H1 (cell line): ENCODE data around the gene BRINP3. TPM values are rescaled to one million over a fixed set of nuclear protein-coding genes. Genes with fewer than 3 reads are reported as not detected.

Experiments used
- CTCF ChIA-PET: fragments of 300-600 bp; sonication (Branson Sonifier 250); formaldehyde crosslinking; loops from one replicate; lab custom pipeline; 2021; ENCODE audit not compliant: partially characterized antibody; lab: Charles Lee
- POLR2A ChIA-PET: fragments of 300-600 bp; sonication (Branson Sonifier 250); formaldehyde crosslinking; loops from one replicate; lab custom pipeline; 2021; ENCODE audit warnings: inconsistent platforms; ENCODE audit not compliant: partially characterized antibody; lab: Charles Lee
- DNase-seq, 2 experiments: peaks; one replicate each; pipeline versions ENCODE4 v3.0.0 to v3.0.0-alpha.2; 2010 to 2022; ENCODE audit warnings: low spot score in 2 of 2, low read depth in 1 of 2, mixed read lengths in 1 of 2
- FAIRE-seq: peaks from 2 replicates; lab custom pipeline; 2011; peaks lifted over from hg19 to GRCh38; lab: Jason Lieb, UNC
- H2AFZ ChIP-seq: 2 replicates; pipeline ENCODE4 v1.8.1; 2012; ENCODE audit warnings: low read length, inconsistent platforms
- H2AK5ac ChIP-seq: 2 replicates; pipeline ENCODE4 v1.6.1; 2013; ENCODE audit warnings: low read depth, low read length
- H2BK120ac ChIP-seq: replicated peaks from 2 replicates; pipeline ENCODE3; 2013; ENCODE audit warnings: low read depth, low read length, inconsistent platforms
- H2BK12ac ChIP-seq: 2 replicates; pipeline ENCODE4 v1.6.1; 2013; ENCODE audit warnings: low read depth, low read length
- H2BK15ac ChIP-seq: 2 replicates; pipeline ENCODE4 v1.6.1; 2013; ENCODE audit warnings: low read length
- H2BK20ac ChIP-seq: 2 replicates; pipeline ENCODE4 v1.6.1; 2013; ENCODE audit warnings: low read length
- H2BK5ac ChIP-seq: 2 replicates; pipeline ENCODE4 v1.6.1; 2013; ENCODE audit warnings: low read depth, low read length
- H3K14ac ChIP-seq: 2 replicates; pipeline ENCODE4 v1.6.1; 2013; ENCODE audit warnings: inconsistent platforms; ENCODE audit not compliant: insufficient read length
- H3K18ac ChIP-seq: 2 replicates; pipeline ENCODE4 v1.6.1; 2013; ENCODE audit warnings: low read length; ENCODE audit errors: extremely low read depth
- H3K23ac ChIP-seq: 2 replicates; pipeline ENCODE4 v1.6.1; 2013; ENCODE audit warnings: inconsistent platforms; ENCODE audit not compliant: insufficient read length
- H3K23me2 ChIP-seq: 2 replicates; pipeline ENCODE4 v1.6.1; 2013; ENCODE audit warnings: low read depth, low read length
- H3K27ac ChIP-seq: 2 replicates; pipeline ENCODE4 v1.6.1; 2011; ENCODE audit warnings: low read depth, low read length, inconsistent platforms
- H3K27me3 ChIP-seq, 4 experiments: replicated peaks in 1 of 4; 1 replicate in 1 of 4; 2 replicates in 3 of 4; pipeline versions ENCODE4 v1.6.1 to v1.8.1; 2011 to 2013; ENCODE audit warnings: low read length in 3 of 4, mild to moderate bottlenecking in 3 of 4, inconsistent platforms in 2 of 4, mixed read lengths in 2 of 4, moderate library complexity in 1 of 4; ENCODE audit not compliant: control insufficient read depth in 3 of 4, insufficient read depth in 3 of 4; ENCODE audit errors: extremely low read depth in 1 of 4
- H3K36me3 ChIP-seq, 4 experiments: 2 replicates each; pipeline versions ENCODE4 v1.6.1 to v1.8.1; 2011 to 2013; ENCODE audit warnings: mild to moderate bottlenecking in 4 of 4, low read length in 3 of 4, moderate library complexity in 2 of 4, control low read depth in 1 of 4, inconsistent platforms in 1 of 4; ENCODE audit not compliant: insufficient read depth in 4 of 4, control insufficient read depth in 2 of 4
- H3K4ac ChIP-seq: replicated peaks from 2 replicates; pipeline ENCODE3; 2013; ENCODE audit warnings: low read length, low read depth, mixed read lengths, inconsistent platforms; ENCODE audit not compliant: insufficient read length
- H3K4me1 ChIP-seq, 4 experiments: replicated peaks in 1 of 4; 1 replicate in 1 of 4; 2 replicates in 3 of 4; pipeline versions ENCODE4 v1.6.1 to v1.8.1; 2011 to 2013; ENCODE audit warnings: low read length in 3 of 4, inconsistent platforms in 2 of 4, mixed read lengths in 1 of 4; ENCODE audit not compliant: insufficient read depth in 4 of 4, control insufficient read depth in 3 of 4
- H3K4me2 ChIP-seq, 2 experiments: 2 replicates each; pipeline versions ENCODE4 v1.6.1 to v1.8.1; 2011 to 2013; ENCODE audit warnings: low read depth in 2 of 2, low read length in 2 of 2, control low read depth in 1 of 2, inconsistent platforms in 1 of 2, mild to moderate bottlenecking in 1 of 2; ENCODE audit not compliant: insufficient read depth in 1 of 2
- H3K4me3 ChIP-seq, 4 experiments: fragments of 200-600, 300-600 bp in 1 of 4; sonication (generic), shearing (Covaris generic), sonication (Bioruptor Twin) in 1 of 4; 2 replicates each; pipeline versions ENCODE4 v1.5.1 to v1.8.1; 2011 to 2016; ENCODE audit warnings: low read length in 4 of 4, low read depth in 3 of 4, control low read depth in 2 of 4, inconsistent platforms in 2 of 4, mild to moderate bottlenecking in 2 of 4, mixed read lengths in 1 of 4, moderate library complexity in 1 of 4; ENCODE audit not compliant: insufficient read depth in 2 of 4; ENCODE audit errors: extremely low read depth in 1 of 4
- H3K56ac ChIP-seq: replicated peaks from 2 replicates; pipeline ENCODE3; 2013; ENCODE audit warnings: low read depth, mild to moderate bottlenecking, mixed read lengths, low read length, inconsistent platforms; ENCODE audit not compliant: insufficient read length
- H3K79me1 ChIP-seq: 2 replicates; pipeline ENCODE4 v1.6.1; 2013; ENCODE audit warnings: low read depth, low read length, control low read depth
- H3K79me2 ChIP-seq, 2 experiments: 2 replicates each; pipeline versions ENCODE4 v1.6.1 to v1.8.1; 2012 to 2013; ENCODE audit warnings: low read length in 2 of 2, mild to moderate bottlenecking in 2 of 2, inconsistent platforms in 1 of 2; ENCODE audit not compliant: insufficient read depth in 2 of 2, control insufficient read depth in 1 of 2
- H3K9ac ChIP-seq, 4 experiments: replicated peaks in 1 of 4; 1 replicate in 1 of 4; 2 replicates in 3 of 4; pipeline versions ENCODE4 v1.6.1 to v1.8.1; 2011 to 2013; ENCODE audit warnings: low read depth in 3 of 4, low read length in 3 of 4, control low read depth in 2 of 4, mild to moderate bottlenecking in 2 of 4, moderate library complexity in 2 of 4, inconsistent platforms in 1 of 4; ENCODE audit errors: extremely low read depth in 1 of 4
- H3K9me3 ChIP-seq, 2 experiments: 2 replicates each; pipeline versions ENCODE4 v1.6.1 to v1.8.1; 2012 to 2013; ENCODE audit warnings: mild to moderate bottlenecking in 2 of 2, moderate library complexity in 2 of 2, control low read depth in 1 of 2, inconsistent platforms in 1 of 2, low read depth in 1 of 2, low read length in 1 of 2, mixed read lengths in 1 of 2; ENCODE audit not compliant: insufficient read depth in 2 of 2
- H4K20me1 ChIP-seq, 2 experiments: replicated peaks in 1 of 2; 2 replicates each; pipeline versions ENCODE3 to v1.8.1; 2011 to 2013; ENCODE audit warnings: inconsistent platforms in 2 of 2, low read length in 2 of 2, mild to moderate bottlenecking in 1 of 2; ENCODE audit not compliant: insufficient read depth in 2 of 2, control insufficient read depth in 1 of 2
- H4K5ac ChIP-seq: 2 replicates; pipeline ENCODE4 v1.6.1; 2013; ENCODE audit warnings: low read length, low read depth, mixed read lengths, inconsistent platforms; ENCODE audit not compliant: insufficient read length
- H4K8ac ChIP-seq: 2 replicates; pipeline ENCODE4 v1.8.0; 2013; ENCODE audit warnings: mild to moderate bottlenecking, moderate library complexity, low read length, inconsistent platforms; ENCODE audit not compliant: insufficient read depth; ENCODE audit errors: extremely low read depth
- H4K91ac ChIP-seq: replicated peaks from 2 replicates; pipeline ENCODE3; 2013; ENCODE audit warnings: low read length, mixed read lengths, inconsistent platforms; ENCODE audit not compliant: insufficient read length
- ASH2L ChIP-seq: fragments of 200-600, 300-600 bp; sonication (generic); IDR thresholded peaks from one replicate; pipeline ENCODE4 v1.7.1; 2017; ENCODE audit warnings: low read length
- CEBPB ChIP-seq: IDR thresholded peaks from 2 replicates; pipeline ENCODE4 v1.6.1; 2012; ENCODE audit warnings: low read depth, low read length
- RAD21 ChIP-seq, 2 experiments: IDR thresholded peaks in 1 of 2; conservative IDR thresholded peaks in 1 of 2; 2 replicates each; pipeline ENCODE4 v1.6.1; 2011; ENCODE audit warnings: low read depth in 2 of 2, low read length in 2 of 2, improper control_type of control experiment in 1 of 2, inconsistent platforms in 1 of 2, mild to moderate bottlenecking in 1 of 2, moderate library complexity in 1 of 2
- RBBP5 ChIP-seq: IDR thresholded peaks from 2 replicates; pipeline ENCODE4 v1.7.1; 2012; ENCODE audit warnings: low read depth, mild to moderate bottlenecking, inconsistent platforms, low read length, moderate library complexity, borderline replicate concordance
- RNF2 ChIP-seq: fragments of 200-900, 300-1000 bp; sonication (generic); IDR thresholded peaks from 2 replicates; pipeline ENCODE4 v1.7.1; 2016; ENCODE audit warnings: borderline replicate concordance, low read depth, mild to moderate bottlenecking, antibody characterized with exemption, low read length; ENCODE audit not compliant: poor library complexity, severe bottlenecking; ENCODE audit errors: missing control alignments
- RXRA ChIP-seq: IDR thresholded peaks from 2 replicates; pipeline ENCODE4 v1.6.1; 2011; ENCODE audit warnings: low read depth, mild to moderate bottlenecking, low read length, moderate library complexity; ENCODE audit not compliant: insufficient read depth
- YY1 ChIP-seq: IDR thresholded peaks from 2 replicates; pipeline ENCODE4 v1.6.1; 2011; ENCODE audit warnings: low read depth, mild to moderate bottlenecking, low read length
- WGBS, 2 experiments: shearing (Covaris generic) in 1 of 2; methylation state at CpG; one replicate each; pipeline versions ENCODE4 v1.1.6 to v1.1.7; 2013 to 2015; ENCODE audit warnings: low lambda C conversion rate in 2 of 2, mixed read lengths in 2 of 2, inconsistent platforms in 1 of 2, low coverage in 1 of 2, missing lambda C conversion rate in 1 of 2; ENCODE audit not compliant: insufficient replicate concordance in 2 of 2, insufficient coverage in 1 of 2, insufficient read length in 1 of 2; ENCODE audit errors: extremely low coverage in 1 of 2, missing lambda C conversion rate in 1 of 2; 5-methylcytosine and 5-hydroxymethylcytosine counted together
- polyA plus RNA-seq, 7 experiments: library from polyadenylated mRNA; depleted of rRNA in 3 of 7; stranded (reverse) in 5 of 7; unstranded in 2 of 7; fragments of >200 nt in 5 of 7; fragments of 200-250 nt in 2 of 7; gene quantifications; 1 replicate in 5 of 7; 2 replicates in 1 of 7; 4 replicates in 1 of 7; pipeline versions ENCODE4 v1.2.1 to v1.2.3, GENCODE V29; 2011 to 2013; ENCODE audit warnings: missing spikeins in 2 of 7, mixed read lengths in 2 of 7
- total RNA-seq: library from RNA; stranded (reverse); fragmentation: NEBNext Ultra II Directional; extraction: Animal tissue kit (Norgen Biotek cat#: 25700); gene quantifications from 2 replicates; pipeline ENCODE4 v1.2.1, GENCODE V29; 2021
- TF ChIP-seq, protein P1 (sequence below): IDR thresholded peaks from 2 replicates; pipeline ENCODE4 v1.6.1; 2011; ENCODE audit warnings: low read length, improper control_type of control experiment
- TF ChIP-seq, protein P2 (sequence below): IDR thresholded peaks from 2 replicates; pipeline ENCODE4 v1.6.1; 2012; ENCODE audit warnings: low read length, inconsistent platforms

The BRINP3 gene
- total and polyA plus RNA-seq, 2 of the 8 experiments (the other 6 are each of a cell fraction or from before 2014, with no cell fraction given): not detected

DNA sequence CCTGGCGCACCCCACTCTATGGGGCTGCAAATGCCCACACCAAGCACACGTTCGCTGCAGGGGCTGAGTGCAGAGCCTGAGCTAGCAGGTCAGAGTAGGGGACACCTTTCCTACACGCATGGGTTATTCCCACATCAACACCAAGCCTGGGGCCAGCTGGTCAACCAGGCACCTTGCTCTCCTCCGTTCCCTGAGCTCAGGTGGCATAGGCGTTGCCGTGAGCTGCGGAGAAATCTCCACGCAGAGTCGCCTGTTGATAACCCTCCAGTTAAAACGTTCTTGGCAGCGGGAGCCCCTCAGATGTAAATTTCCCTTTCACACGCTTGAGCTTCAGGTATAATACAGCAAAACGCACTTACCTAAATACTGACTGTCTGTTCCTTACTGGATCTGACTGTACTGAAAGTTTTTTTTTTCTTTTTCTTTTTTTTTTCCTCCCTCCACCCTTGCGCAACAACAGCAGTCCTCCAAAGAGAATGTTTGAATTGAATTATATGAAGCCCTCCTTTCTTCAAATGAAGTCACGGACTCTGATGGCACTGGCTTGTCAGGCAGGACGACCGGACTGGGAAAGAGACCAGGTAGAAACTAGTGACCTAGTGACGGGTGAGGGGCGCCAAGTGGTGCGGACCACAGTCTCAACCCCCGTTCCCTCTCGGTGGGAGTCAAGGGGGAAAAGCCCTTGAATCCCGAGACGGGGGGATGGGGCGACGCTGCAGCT, 2.1 kb downstream of the BRINP3 start:
- Histone ChIP-seq H3K4me1 (peaks cover 2 to 8% (median 3%) of the 10 kb centered on the region in 4 experiments; a peak in 5 of 7 replicates), H3K23ac (no peak overlapping the region), H3K4me3 (peak overlapping the region; percentile 41 to 65 (median 56)), H3K23me2 (peaks cover 12% of the 10 kb centered on the region; the same call in 1 of the 2 replicates), H3K27ac (no peak overlapping the region), H2BK120ac (no peak overlapping the region), H3K4me2 (peak overlapping the region; percentile 94 to 96), H3K79me1 (no peaks in the 10 kb centered on the region), H2AK5ac (no peak overlapping the region), H2AFZ (peak overlapping the region; percentile 89), H3K27me3 (peaks cover 10 to 41% (median 20%) of the 10 kb centered on the region in 4 experiments), H3K79me2 (no peaks in the 10 kb centered on the region), H2BK5ac (no peak overlapping the region), H3K9me3 (no peaks in the 10 kb centered on the region), H2BK12ac (no peak overlapping the region; the same call in 1 of the 2 replicates), H3K4ac (no peak overlapping the region), H4K8ac (no peak overlapping the region), H4K91ac (no peak overlapping the region), H4K5ac (no peak overlapping the region), H2BK20ac (no peak overlapping the region), H2BK15ac (no peak overlapping the region), H3K14ac (no peak overlapping the region), H3K36me3 (no peaks in the 10 kb centered on the region), H3K9ac (no peak overlapping the region), H3K56ac (no peak overlapping the region), H3K18ac (no peak overlapping the region), H4K20me1 (no peaks in the 10 kb centered on the region)
- FAIRE-seq: no peak
- 2% methylated on average over 26 of the region's 27 CpGs; no CpG with 5 or more reads in 1 of the 2 experiments for WGBS, 2 experiments
- ChIA-PET POLR2A (no interaction called here), CTCF (no interaction called here)
- DNase-seq: no peak
- TF ChIP-seq RBBP5 (0 out of 2 replicates have a peak, but pooled peaks have one; percentile 32), RNF2 (peak; percentile 39), ASH2L (peak; percentile 17), YY1 (no peak), CEBPB (peak; percentile 90), RXRA (no peak), RAD21 (IDR thresholded peaks at IDR 0.05 in 1 of 2, conservative IDR thresholded peaks at IDR 0.05 in 1 of 2; ENCODE audit: low read depth in 2 of 2, low read length in 2 of 2) (no peak)
- TF ChIP-seq, protein P1, sequence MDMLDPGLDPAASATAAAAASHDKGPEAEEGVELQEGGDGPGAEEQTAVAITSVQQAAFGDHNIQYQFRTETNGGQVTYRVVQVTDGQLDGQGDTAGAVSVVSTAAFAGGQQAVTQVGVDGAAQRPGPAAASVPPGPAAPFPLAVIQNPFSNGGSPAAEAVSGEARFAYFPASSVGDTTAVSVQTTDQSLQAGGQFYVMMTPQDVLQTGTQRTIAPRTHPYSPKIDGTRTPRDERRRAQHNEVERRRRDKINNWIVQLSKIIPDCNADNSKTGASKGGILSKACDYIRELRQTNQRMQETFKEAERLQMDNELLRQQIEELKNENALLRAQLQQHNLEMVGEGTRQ: no peak
- TF ChIP-seq, protein P2, sequence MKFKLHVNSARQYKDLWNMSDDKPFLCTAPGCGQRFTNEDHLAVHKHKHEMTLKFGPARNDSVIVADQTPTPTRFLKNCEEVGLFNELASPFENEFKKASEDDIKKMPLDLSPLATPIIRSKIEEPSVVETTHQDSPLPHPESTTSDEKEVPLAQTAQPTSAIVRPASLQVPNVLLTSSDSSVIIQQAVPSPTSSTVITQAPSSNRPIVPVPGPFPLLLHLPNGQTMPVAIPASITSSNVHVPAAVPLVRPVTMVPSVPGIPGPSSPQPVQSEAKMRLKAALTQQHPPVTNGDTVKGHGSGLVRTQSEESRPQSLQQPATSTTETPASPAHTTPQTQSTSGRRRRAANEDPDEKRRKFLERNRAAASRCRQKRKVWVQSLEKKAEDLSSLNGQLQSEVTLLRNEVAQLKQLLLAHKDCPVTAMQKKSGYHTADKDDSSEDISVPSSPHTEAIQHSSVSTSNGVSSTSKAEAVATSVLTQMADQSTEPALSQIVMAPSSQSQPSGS: no peak
